Liver (tissue), 9 donors: ENCODE measurements around the gene THADA. TPM values are rescaled to one million over a fixed set of nuclear protein-coding genes. Genes with fewer than 3 reads are reported as not detected.

ENCODE experiments used
- DNase-seq: peaks from one replicate; pipeline ENCODE4 v3.0.0-alpha.2; 2017; ENCODE audit warnings: low spot score
- H3K27ac ChIP-seq, 2 donors: one replicate each; pipeline ENCODE4 v1.7.0; 2013; ENCODE audit warnings: inconsistent platforms in 2 of 2, low read length in 2 of 2, control low read depth in 1 of 2, low read depth in 1 of 2, mild to moderate bottlenecking in 1 of 2
- H3K27me3 ChIP-seq, 4 donors: one replicate each; pipeline versions ENCODE4 v1.6.1 to v1.7.0; 2013; ENCODE audit warnings: low read length in 3 of 4, inconsistent platforms in 1 of 4, mild to moderate bottlenecking in 1 of 4, moderate library complexity in 1 of 4; ENCODE audit not compliant: control insufficient read depth in 4 of 4, insufficient read depth in 4 of 4
- H3K36me3 ChIP-seq, 4 donors: one replicate each; pipeline versions ENCODE4 v1.6.1 to v1.7.0; 2013; ENCODE audit warnings: low read length in 3 of 4, mild to moderate bottlenecking in 3 of 4, low read depth in 1 of 4, moderate library complexity in 1 of 4; ENCODE audit not compliant: control insufficient read depth in 4 of 4, insufficient read depth in 3 of 4
- H3K4me1 ChIP-seq, 4 donors: one replicate each; pipeline versions ENCODE4 v1.6.1 to v1.7.0; 2013; ENCODE audit warnings: low read length in 3 of 4, mild to moderate bottlenecking in 3 of 4, moderate library complexity in 1 of 4; ENCODE audit not compliant: control insufficient read depth in 4 of 4, insufficient read depth in 4 of 4
- H3K4me3 ChIP-seq, 3 donors: one replicate each; pipeline versions ENCODE4 v1.6.1 to v1.7.0; 2013; ENCODE audit warnings: low read length in 3 of 3, control low read depth in 1 of 3, low read depth in 1 of 3, mild to moderate bottlenecking in 1 of 3
- H3K9ac ChIP-seq, 2 donors: one replicate each; pipeline ENCODE4 v1.7.0; 2013; ENCODE audit warnings: low read length in 2 of 2, mild to moderate bottlenecking in 2 of 2, moderate library complexity in 2 of 2, control low read depth in 1 of 2, low read depth in 1 of 2
- H3K9me3 ChIP-seq, 4 donors: one replicate each; pipeline versions ENCODE4 v1.6.1 to v1.7.0; 2013; ENCODE audit warnings: low read length in 3 of 4; ENCODE audit not compliant: control insufficient read depth in 4 of 4
- EGR1 ChIP-seq, 2 donors: IDR thresholded peaks; 2 replicates each; pipeline ENCODE4 v1.6.1; 2016 to 2018; ENCODE audit warnings: antibody characterized with exemption in 2 of 2, low read depth in 2 of 2
- FOXA1 ChIP-seq: IDR thresholded peaks from 2 replicates; pipeline ENCODE4 v1.6.1; 2016; ENCODE audit warnings: antibody characterized with exemption
- FOXA2 ChIP-seq: IDR thresholded peaks from 2 replicates; pipeline ENCODE4 v1.6.1; 2016; ENCODE audit warnings: antibody characterized with exemption
- GABPA ChIP-seq, 2 donors: IDR thresholded peaks in 1 of 2; conservative IDR thresholded peaks in 1 of 2; 2 replicates each; pipeline ENCODE4 v1.6.1; 2016; ENCODE audit warnings: antibody characterized with exemption in 2 of 2, mild to moderate bottlenecking in 1 of 2, moderate library complexity in 1 of 2
- HNF4A ChIP-seq, 2 donors: conservative IDR thresholded peaks; 2 replicates each; pipeline ENCODE4 v1.6.1; 2016; ENCODE audit warnings: antibody characterized with exemption in 2 of 2, mild to moderate bottlenecking in 2 of 2
- HNF4G ChIP-seq: IDR thresholded peaks from 2 replicates; pipeline ENCODE4 v1.6.1; 2016; ENCODE audit warnings: antibody characterized with exemption
- JUND ChIP-seq, 2 donors: IDR thresholded peaks; 2 replicates each; pipeline ENCODE4 v1.6.1; 2016; ENCODE audit warnings: antibody characterized with exemption in 2 of 2
- NR2F2 ChIP-seq: IDR thresholded peaks from 2 replicates; pipeline ENCODE4 v1.6.1; 2016; ENCODE audit warnings: antibody characterized with exemption
- RAD21 ChIP-seq, 2 donors: IDR thresholded peaks; 2 replicates each; pipeline ENCODE4 v1.6.1; 2016; ENCODE audit warnings: antibody characterized with exemption in 2 of 2, mild to moderate bottlenecking in 2 of 2
- RXRA ChIP-seq, 2 donors: IDR thresholded peaks; 2 replicates each; pipeline ENCODE4 v1.6.1; 2017 to 2018; ENCODE audit warnings: antibody characterized with exemption in 2 of 2, mild to moderate bottlenecking in 1 of 2
- SP1 ChIP-seq: IDR thresholded peaks from 2 replicates; pipeline ENCODE4 v1.6.1; 2018; ENCODE audit warnings: antibody characterized with exemption, mild to moderate bottlenecking
- TAF1 ChIP-seq: conservative IDR thresholded peaks from 2 replicates; pipeline ENCODE4 v1.6.1; 2016; ENCODE audit warnings: antibody characterized with exemption, mild to moderate bottlenecking
- YY1 ChIP-seq: IDR thresholded peaks from 2 replicates; pipeline ENCODE4 v1.6.1; 2016; ENCODE audit warnings: antibody characterized with exemption, mild to moderate bottlenecking
- WGBS: extraction: QIAGEN DNeasy Blood & Tissue Kit; methylation state at CpG from one replicate; pipeline ENCODE4 v1.1.7; 2013; 5-methylcytosine and 5-hydroxymethylcytosine counted together
- polyA plus RNA-seq, 2 donors: library from polyadenylated mRNA; stranded (reverse) in 1 of 2; unstranded in 1 of 2; fragments of 200-250 nt in 1 of 2; fragments of >200 nt in 1 of 2; fragmentation: Nextera tagmentation in 1 of 2; extraction: Ambion mirVana in 1 of 2; gene quantifications; one replicate each; pipeline versions ENCODE4 v1.2.1 to v1.2.3, GENCODE V29; 2013 to 2015
- total RNA-seq, 2 donors: library from RNA; depleted of rRNA; stranded (reverse); fragments of >200 nt; gene quantifications; one replicate each; pipeline ENCODE4 v1.2.3, GENCODE V29; 2014
- TF ChIP-seq, protein P1 (sequence below): fragments of 150-350 bp; IDR thresholded peaks from 2 replicates; pipeline ENCODE4 v1.5.1; 2017; ENCODE audit warnings: improper control_type of control experiment, low read depth, low read length; ENCODE audit not compliant: missing input control
- TF ChIP-seq, protein P2 (sequence below): IDR thresholded peaks from 2 replicates; pipeline ENCODE4 v1.6.1; 2016; ENCODE audit warnings: antibody characterized with exemption
- TF ChIP-seq, protein P3 (sequence below): IDR thresholded peaks from 2 replicates; pipeline ENCODE4 v1.6.1; 2016; ENCODE audit warnings: antibody characterized with exemption
- TF ChIP-seq, protein P4 (sequence below): IDR thresholded peaks from 2 replicates; pipeline ENCODE4 v1.6.1; 2016; ENCODE audit warnings: antibody characterized with exemption, mild to moderate bottlenecking
- TF ChIP-seq, protein P5 (sequence below): IDR thresholded peaks from 2 replicates; pipeline ENCODE4 v1.6.1; 2016; ENCODE audit warnings: antibody characterized with exemption
- donor health status: healthy.
- donor health status: healthy.
- donor health status: healthy.
- donor health status: healthy.
- donor health status: healthy.

THADA gene
- total and polyA plus RNA-seq, 4 donors: 12.0 to 37.2 (median 22.3) TPM

DNA sequence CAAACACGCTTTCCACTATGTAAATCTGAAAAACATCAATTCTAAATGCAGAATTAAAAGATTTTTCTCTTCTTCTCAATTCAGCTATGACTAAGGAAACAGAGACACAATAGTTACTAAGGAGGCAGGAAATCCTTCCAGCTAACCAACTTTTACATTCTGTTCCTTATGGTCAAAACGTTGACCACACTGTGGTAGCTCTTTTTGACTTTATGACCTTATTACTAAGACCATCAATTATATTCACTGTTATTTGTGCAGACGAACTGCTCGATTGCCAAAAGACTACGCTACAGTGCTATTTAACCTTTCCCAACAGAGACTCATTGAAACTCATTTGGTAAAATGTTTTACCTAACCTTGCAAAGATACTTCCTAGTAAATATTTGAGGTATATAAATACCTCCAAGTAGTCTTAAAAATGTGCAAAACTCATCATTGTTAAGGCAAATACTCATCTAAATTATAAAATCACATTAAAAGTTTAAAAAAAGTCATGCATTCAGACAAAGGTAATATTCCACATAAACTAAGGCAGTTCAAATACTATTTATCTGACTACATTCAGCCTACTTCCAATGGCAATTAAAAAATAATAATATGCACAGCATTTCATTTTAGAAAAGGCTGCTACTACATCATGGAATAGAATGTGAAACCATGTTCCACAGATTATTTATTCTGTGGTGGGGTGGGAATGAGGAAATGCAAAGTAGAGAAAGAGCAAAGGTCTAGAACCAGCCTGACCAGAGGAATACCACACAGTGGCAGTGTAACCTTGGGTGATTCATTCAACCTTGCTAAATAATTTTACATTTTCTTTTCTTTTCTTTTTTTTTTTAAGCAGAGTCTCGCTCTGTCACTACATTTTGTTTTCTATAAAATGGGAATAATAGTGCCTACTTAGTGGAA, 139.9 kb downstream of the THADA start:
- WGBS: 32% methylated on average over 6 of the region's 6 CpGs
- H3K9me3 ChIP-seq: peaks cover 0 to 2% (median 0%) of the 10 kb centered on the region in 4 donors
- H3K27ac ChIP-seq: peak overlapping the region; percentile 68 to 70
- H3K4me1 ChIP-seq: peaks cover 0 to 31% (median 23%) of the 10 kb centered on the region in 4 donors
- H3K4me3 ChIP-seq: no peak overlapping the region
- H3K36me3 ChIP-seq: no peaks in the 10 kb centered on the region
- no peaks in the 10 kb centered on the region for H3K27me3 ChIP-seq
- peak overlapping the region; percentile 5 to 73 for H3K9ac ChIP-seq
- TF ChIP-seq NR2F2 (peak; percentile 72), HNF4G (peak; percentile 78), HNF4A (conservative IDR thresholded peaks at IDR 0.05) (peak; percentile 90 to 93), FOXA1 (no peak), GABPA (IDR thresholded peaks at IDR 0.05 in 1 of 2, conservative IDR thresholded peaks at IDR 0.05 in 1 of 2) (peak in 1 of 2 donors; percentile 12), RAD21 (IDR thresholded peaks at IDR 0.05) (peak; percentile 81 to 82), RXRA (IDR thresholded peaks at IDR 0.05) (peak; percentile 69 to 71), SP1 (peak; percentile 84), JUND (IDR thresholded peaks at IDR 0.05) (peak; percentile 86 to 91), TAF1 (no peak), FOXA2 (peak; percentile 50), YY1 (peak; percentile 69), EGR1 (IDR thresholded peaks at IDR 0.05; ENCODE audit: low read depth in 2 of 2) (no peak)
- TF ChIP-seq, protein P1, sequence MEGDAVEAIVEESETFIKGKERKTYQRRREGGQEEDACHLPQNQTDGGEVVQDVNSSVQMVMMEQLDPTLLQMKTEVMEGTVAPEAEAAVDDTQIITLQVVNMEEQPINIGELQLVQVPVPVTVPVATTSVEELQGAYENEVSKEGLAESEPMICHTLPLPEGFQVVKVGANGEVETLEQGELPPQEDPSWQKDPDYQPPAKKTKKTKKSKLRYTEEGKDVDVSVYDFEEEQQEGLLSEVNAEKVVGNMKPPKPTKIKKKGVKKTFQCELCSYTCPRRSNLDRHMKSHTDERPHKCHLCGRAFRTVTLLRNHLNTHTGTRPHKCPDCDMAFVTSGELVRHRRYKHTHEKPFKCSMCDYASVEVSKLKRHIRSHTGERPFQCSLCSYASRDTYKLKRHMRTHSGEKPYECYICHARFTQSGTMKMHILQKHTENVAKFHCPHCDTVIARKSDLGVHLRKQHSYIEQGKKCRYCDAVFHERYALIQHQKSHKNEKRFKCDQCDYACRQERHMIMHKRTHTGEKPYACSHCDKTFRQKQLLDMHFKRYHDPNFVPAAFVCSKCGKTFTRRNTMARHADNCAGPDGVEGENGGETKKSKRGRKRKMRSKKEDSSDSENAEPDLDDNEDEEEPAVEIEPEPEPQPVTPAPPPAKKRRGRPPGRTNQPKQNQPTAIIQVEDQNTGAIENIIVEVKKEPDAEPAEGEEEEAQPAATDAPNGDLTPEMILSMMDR: peak; percentile 35
- TF ChIP-seq, protein P2, sequence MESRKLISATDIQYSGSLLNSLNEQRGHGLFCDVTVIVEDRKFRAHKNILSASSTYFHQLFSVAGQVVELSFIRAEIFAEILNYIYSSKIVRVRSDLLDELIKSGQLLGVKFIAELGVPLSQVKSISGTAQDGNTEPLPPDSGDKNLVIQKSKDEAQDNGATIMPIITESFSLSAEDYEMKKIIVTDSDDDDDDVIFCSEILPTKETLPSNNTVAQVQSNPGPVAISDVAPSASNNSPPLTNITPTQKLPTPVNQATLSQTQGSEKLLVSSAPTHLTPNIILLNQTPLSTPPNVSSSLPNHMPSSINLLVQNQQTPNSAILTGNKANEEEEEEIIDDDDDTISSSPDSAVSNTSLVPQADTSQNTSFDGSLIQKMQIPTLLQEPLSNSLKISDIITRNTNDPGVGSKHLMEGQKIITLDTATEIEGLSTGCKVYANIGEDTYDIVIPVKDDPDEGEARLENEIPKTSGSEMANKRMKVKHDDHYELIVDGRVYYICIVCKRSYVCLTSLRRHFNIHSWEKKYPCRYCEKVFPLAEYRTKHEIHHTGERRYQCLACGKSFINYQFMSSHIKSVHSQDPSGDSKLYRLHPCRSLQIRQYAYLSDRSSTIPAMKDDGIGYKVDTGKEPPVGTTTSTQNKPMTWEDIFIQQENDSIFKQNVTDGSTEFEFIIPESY: peak; percentile 48
- TF ChIP-seq, protein P3, sequence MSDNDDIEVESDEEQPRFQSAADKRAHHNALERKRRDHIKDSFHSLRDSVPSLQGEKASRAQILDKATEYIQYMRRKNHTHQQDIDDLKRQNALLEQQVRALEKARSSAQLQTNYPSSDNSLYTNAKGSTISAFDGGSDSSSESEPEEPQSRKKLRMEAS: peak; percentile 28
- TF ChIP-seq, protein P4, sequence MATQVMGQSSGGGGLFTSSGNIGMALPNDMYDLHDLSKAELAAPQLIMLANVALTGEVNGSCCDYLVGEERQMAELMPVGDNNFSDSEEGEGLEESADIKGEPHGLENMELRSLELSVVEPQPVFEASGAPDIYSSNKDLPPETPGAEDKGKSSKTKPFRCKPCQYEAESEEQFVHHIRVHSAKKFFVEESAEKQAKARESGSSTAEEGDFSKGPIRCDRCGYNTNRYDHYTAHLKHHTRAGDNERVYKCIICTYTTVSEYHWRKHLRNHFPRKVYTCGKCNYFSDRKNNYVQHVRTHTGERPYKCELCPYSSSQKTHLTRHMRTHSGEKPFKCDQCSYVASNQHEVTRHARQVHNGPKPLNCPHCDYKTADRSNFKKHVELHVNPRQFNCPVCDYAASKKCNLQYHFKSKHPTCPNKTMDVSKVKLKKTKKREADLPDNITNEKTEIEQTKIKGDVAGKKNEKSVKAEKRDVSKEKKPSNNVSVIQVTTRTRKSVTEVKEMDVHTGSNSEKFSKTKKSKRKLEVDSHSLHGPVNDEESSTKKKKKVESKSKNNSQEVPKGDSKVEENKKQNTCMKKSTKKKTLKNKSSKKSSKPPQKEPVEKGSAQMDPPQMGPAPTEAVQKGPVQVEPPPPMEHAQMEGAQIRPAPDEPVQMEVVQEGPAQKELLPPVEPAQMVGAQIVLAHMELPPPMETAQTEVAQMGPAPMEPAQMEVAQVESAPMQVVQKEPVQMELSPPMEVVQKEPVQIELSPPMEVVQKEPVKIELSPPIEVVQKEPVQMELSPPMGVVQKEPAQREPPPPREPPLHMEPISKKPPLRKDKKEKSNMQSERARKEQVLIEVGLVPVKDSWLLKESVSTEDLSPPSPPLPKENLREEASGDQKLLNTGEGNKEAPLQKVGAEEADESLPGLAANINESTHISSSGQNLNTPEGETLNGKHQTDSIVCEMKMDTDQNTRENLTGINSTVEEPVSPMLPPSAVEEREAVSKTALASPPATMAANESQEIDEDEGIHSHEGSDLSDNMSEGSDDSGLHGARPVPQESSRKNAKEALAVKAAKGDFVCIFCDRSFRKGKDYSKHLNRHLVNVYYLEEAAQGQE: peak; percentile 30
- TF ChIP-seq, protein P5, sequence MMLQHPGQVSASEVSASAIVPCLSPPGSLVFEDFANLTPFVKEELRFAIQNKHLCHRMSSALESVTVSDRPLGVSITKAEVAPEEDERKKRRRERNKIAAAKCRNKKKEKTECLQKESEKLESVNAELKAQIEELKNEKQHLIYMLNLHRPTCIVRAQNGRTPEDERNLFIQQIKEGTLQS: peak; percentile 38
- no peak for DNase-seq
